GM19463 (cell line): ENCODE results near the gene EFNA2.
A peak's percentile ranks its signal among the peaks of the same experiment; 100 is the strongest.
"Not testable (repeated sequence)": the region's sequence is repeated elsewhere in the genome, so short reads cannot be mapped to it uniquely, and the experiment has no call there.

ENCODE experiments used
- ATAC-seq: cut with Tn5 transposase; IDR thresholded peaks from one replicate; pipeline ENCODE4 v1.9.1; 2021; ENCODE audit warnings: mild to moderate bottlenecking, moderate library complexity; ENCODE audit not compliant: unreplicated experiment

EFNA2 gene

GRCh38 chr19:1285737-1286360 is at the start of gene EFNA2:
Gene EFNA2, plus strand, starts transcription at chr19:1285873. Its CDS starts 296 bp downstream, at chr19:1286169.
- no peak for ATAC-seq

- no peak for ATAC-seq
Observed at GRCh38 chr19:1236576-1236975, 49.1 kb upstream of the EFNA2 start.

- ATAC-seq: no peak
Observed at GRCh38 chr19:1237027-1237659, 48.5 kb upstream of the EFNA2 start.

- ATAC-seq: no peak
Observed at GRCh38 chr19:1237754-1238368, 47.8 kb upstream of the EFNA2 start, which contains the start of gene CBARP. Gene CBARP, minus strand, starts transcription at chr19:1238005. Its CDS starts 1,905 bp downstream, at chr19:1236100.

GRCh38 chr19:1238369-1239303 is 47.0 kb upstream of the EFNA2 start:
- ATAC-seq: no peak

GRCh38 chr19:1239420-1239795 is 46.3 kb upstream of the EFNA2 start:
- ATAC-seq: no peak

DNA sequence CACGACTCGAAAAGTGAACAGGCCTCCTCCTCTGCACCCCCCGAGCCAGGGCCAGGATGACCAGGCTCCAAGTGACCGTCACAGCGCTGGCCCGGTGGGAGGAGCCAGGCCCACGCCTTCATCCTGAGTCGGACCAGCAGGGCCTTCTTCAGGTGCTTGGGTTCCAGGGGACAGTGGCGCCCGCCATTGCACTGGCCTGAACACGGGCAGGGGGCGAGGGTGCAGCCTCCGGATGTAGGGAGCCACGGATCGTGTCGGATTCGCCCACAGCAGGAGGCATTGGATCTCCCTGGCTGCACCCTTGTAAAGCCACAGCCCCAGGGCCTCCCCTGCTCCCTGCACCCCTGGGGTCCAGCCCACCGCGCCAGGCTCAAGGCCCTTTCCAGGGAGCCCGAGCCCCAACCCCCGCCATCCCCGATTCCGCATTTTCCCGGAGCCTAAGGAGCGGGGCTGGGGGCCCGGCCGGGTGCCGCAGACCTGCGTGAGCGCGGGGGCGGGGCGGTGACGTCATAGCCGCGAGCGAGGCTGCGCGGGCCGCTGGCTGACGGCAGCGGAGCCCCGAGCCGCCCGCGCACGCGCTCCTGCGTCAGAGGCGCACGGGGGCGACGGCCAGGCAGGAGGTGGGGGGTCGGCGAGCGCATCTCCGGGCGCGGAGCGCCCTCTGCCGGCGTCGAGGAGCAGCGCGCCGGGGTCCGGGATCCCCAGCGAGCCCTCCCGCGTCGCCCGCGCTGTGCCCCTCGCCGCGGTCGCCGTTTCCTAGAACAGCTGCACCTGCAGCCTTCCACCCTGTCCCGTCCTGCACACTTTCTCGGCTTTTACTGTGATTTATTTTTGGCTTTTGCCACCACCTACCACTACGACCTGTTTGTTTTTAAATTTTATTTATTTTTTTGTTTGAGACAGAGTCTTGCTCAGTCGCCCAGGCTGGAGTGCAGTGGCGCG is 45.6 kb upstream of the EFNA2 start:
- peak; percentile 36 for ATAC-seq

GRCh38 chr19:1240925-1241324 is 44.7 kb upstream of the EFNA2 start:
- no peak for ATAC-seq

- peak; percentile 53 for ATAC-seq
Observed at GRCh38 chr19:1241417-1242095, 44.1 kb upstream of the EFNA2 start, which contains the start of gene ATP5F1D. Gene ATP5F1D, plus strand, starts transcription at chr19:1241751. Its CDS starts 100 bp downstream, at chr19:1241851.

GRCh38 chr19:1243768-1244692 is 41.6 kb upstream of the EFNA2 start:
- no peak for ATAC-seq

GRCh38 chr19:1244693-1245451 is 40.8 kb upstream of the EFNA2 start:
- ATAC-seq: no peak

- no peak for ATAC-seq
Observed at GRCh38 chr19:1245494-1246264, 40.0 kb upstream of the EFNA2 start.

DNA sequence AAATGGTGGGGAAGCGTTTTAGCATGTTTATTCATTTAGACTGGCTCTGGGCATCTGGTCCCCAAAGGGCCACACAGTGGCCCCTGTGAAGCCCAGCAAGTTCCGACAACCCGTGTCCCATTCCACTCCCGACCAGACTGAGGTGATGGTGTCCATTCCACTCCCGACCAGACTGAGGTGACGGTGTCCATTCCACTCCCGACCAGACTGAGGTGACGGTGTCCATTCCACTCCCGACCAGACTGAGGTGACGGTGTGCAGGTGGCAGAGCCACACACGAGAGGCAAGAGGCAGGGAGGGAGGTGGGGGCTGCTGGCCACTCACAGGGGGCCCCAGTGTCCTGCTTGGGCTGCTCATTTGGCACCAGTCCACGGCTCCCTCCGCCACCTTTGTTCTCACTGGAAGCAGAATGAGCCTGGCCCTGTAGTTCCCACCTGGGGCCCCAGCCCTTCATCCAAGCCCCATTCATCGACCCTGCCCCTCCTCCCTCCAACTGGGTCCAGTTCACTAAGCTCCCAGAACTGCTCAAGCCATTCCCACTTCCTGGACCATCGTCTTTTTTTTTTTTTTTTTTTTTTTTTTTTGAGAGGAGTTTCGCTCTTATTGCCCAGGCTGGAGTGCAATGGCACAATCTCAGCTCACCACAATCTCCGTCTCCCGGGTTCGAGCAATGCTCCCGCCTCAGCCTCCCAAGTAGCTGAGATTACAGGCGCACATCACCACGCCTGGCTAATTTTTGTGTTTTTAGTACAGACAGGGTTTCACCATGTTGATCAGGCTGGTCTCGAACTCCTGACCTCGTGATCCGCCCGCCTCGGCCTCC is 39.2 kb upstream of the EFNA2 start:
- not testable (repeated sequence) for ATAC-seq

GRCh38 chr19:1247748-1248138 is 37.9 kb upstream of the EFNA2 start:
- no peak for ATAC-seq

DNA sequence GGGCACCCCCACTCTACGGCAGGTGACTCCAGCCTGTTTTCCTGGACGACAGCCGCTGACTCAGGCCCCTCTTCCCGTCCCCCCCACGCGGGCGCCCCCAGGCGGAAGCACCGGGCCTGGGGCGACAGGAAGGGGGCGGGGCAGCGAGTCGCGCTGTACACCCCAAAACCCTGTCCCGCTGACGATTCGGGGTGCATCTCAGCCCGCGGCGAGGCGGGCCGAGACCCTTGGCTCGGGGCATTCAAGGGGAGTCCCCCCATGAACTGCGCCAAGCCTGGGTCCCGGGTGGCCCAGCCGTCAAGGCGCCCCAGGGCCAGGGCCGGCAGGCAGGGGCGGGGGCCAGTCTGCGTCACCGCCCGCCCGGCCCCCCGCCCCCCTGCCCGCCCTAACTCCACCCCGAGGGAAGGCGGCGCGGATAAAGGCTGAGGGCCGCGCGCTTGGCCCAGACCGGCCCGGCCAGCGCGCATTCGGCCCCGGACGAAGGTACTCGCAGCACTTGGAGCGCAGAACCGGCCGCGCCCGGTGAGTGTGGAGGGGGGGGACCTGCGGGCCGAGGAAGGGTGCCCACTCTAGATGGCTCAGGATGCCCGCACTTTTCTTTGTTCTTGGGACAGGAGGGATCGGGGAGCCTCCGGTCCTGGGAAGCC is 37.4 kb upstream of the EFNA2 start, which contains the start of gene MIDN:
Gene MIDN (plus strand): TSS at position 445 of the 647 bp plus-strand sequence. CDS start 1,714 bp downstream, outside the sequence.
- ATAC-seq: peak; percentile 20
